ENCODE measurements around the gene SLC35F4.

DNA sequence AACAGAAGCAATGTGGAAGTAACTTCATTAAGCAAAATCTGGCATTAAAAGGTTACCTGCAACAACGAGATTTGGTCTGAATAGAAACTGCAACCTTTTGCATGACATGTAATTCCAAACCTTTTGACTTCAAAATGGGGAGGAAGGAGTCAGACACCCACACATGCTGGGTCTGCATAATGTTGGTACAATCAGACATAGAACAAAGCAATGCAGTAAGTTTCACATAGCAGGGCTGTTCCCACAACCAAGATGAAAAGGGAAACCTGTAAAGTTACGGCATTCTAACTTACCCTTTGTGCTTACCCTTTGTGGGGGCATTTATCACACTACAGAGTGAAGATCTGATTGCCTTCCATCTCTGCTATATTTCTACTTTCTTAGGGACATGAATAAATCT lies 10.1 kb upstream of the SLC35F4 start:
- TF ChIP-seq, protein P1, sequence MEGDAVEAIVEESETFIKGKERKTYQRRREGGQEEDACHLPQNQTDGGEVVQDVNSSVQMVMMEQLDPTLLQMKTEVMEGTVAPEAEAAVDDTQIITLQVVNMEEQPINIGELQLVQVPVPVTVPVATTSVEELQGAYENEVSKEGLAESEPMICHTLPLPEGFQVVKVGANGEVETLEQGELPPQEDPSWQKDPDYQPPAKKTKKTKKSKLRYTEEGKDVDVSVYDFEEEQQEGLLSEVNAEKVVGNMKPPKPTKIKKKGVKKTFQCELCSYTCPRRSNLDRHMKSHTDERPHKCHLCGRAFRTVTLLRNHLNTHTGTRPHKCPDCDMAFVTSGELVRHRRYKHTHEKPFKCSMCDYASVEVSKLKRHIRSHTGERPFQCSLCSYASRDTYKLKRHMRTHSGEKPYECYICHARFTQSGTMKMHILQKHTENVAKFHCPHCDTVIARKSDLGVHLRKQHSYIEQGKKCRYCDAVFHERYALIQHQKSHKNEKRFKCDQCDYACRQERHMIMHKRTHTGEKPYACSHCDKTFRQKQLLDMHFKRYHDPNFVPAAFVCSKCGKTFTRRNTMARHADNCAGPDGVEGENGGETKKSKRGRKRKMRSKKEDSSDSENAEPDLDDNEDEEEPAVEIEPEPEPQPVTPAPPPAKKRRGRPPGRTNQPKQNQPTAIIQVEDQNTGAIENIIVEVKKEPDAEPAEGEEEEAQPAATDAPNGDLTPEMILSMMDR (IDR thresholded peaks at IDR 0.05) = no peak
- TF ChIP-seq POLR2A (IDR thresholded peaks at IDR 0.05) = no peak
